SK-N-MC (cell line): ENCODE results near the gene CUX1.
"Not testable (repeated sequence)": the region's sequence is repeated elsewhere in the genome, so short reads cannot be mapped to it uniquely, and the experiment has no call there.

Source experiments
- DNase-seq: peaks from one replicate; pipeline ENCODE4 v3.0.0-alpha.2; 2011; ENCODE audit warnings: low read depth, low spot score
- H3K27ac ChIP-seq: fragments of 200-600 bp; sonication (generic); 2 replicates; pipeline ENCODE4 v1.5.1; 2016; ENCODE audit warnings: mixed run types
- H3K36me3 ChIP-seq: fragments of 200-600 bp; sonication (generic); 2 replicates; pipeline ENCODE4 v1.6.1; 2017; ENCODE audit warnings: antibody characterized with exemption, low read length, mixed read lengths; ENCODE audit not compliant: insufficient read depth
- H3K4me3 ChIP-seq: fragments of 200-600 bp; sonication (generic); 2 replicates; pipeline ENCODE4 v1.5.1; 2016
- H3K9ac ChIP-seq: fragments of 200-600 bp; sonication (generic); 2 replicates; pipeline ENCODE4 v1.8.0; 2017; ENCODE audit warnings: mixed run types, mixed read lengths; ENCODE audit not compliant: insufficient read length
- H3K9me3 ChIP-seq: fragments of 200-600 bp; sonication (generic); 2 replicates; pipeline ENCODE4 v1.6.1; 2017; ENCODE audit warnings: low read depth, mild to moderate bottlenecking, antibody characterized with exemption, low read length, moderate library complexity, mixed read lengths
- EZH2 ChIP-seq: fragments of 200-600 bp; sonication (generic); IDR thresholded peaks from one replicate; pipeline ENCODE4 v1.6.1; 2017; ENCODE audit warnings: antibody characterized with exemption
- FOXP2 ChIP-seq: optimal IDR thresholded peaks from 2 replicates; pipeline ENCODE3; 2011; ENCODE audit warnings: mild to moderate bottlenecking, moderate library complexity; ENCODE audit not compliant: insufficient read depth; ENCODE audit errors: extremely low read length, control extremely low read depth
- POLR2AphosphoS5 ChIP-seq: IDR thresholded peaks from 2 replicates; pipeline ENCODE4 v1.6.1; 2012; ENCODE audit warnings: mild to moderate bottlenecking, low read depth, low read length, borderline replicate concordance

Gene CUX1

GRCh38 chr7:102296179-102296438 lies 478.7 kb downstream of the CUX1 start:
- TF ChIP-seq POLR2AphosphoS5 (no peak), EZH2 (no peak), FOXP2 (no peak)
- Histone ChIP-seq H3K27ac (no peak overlapping the region), H3K9me3 (no peaks in the 10 kb centered on the region), H3K4me3 (no peak overlapping the region), H3K36me3 (no peaks in the 10 kb centered on the region), H3K9ac (no peak overlapping the region)
- DNase-seq = no peak

GRCh38 chr7:102296514-102296913 lies 479.1 kb downstream of the CUX1 start:
- DNase-seq = no peak
- Histone ChIP-seq H3K9me3 (no peaks in the 10 kb centered on the region), H3K9ac (no peak overlapping the region), H3K36me3 (no peaks in the 10 kb centered on the region), H3K27ac (no peak overlapping the region), H3K4me3 (no peak overlapping the region)
- no peak for TF ChIP-seq EZH2
- TF ChIP-seq POLR2AphosphoS5 = no peak
- TF ChIP-seq FOXP2 = no peak

- DNase-seq = no peak
- no peak overlapping the region for H3K9ac ChIP-seq
- H3K36me3 ChIP-seq = no peaks in the 10 kb centered on the region
- TF ChIP-seq POLR2AphosphoS5 (no peak), FOXP2 (no peak), EZH2 (no peak)
- no peak overlapping the region for H3K4me3 ChIP-seq
- H3K27ac ChIP-seq = no peak overlapping the region
- H3K9me3 ChIP-seq = no peaks in the 10 kb centered on the region
These were observed 480.2 kb downstream of the CUX1 start for GRCh38 chr7:102297487-102298218.

GRCh38 chr7:102300643-102301221 lies 483.3 kb downstream of the CUX1 start:
- Histone ChIP-seq H3K9me3 (no peaks in the 10 kb centered on the region), H3K4me3 (no peak overlapping the region), H3K36me3 (no peaks in the 10 kb centered on the region), H3K9ac (no peak overlapping the region), H3K27ac (no peak overlapping the region)
- no peak for TF ChIP-seq FOXP2
- no peak for TF ChIP-seq EZH2
- no peak for TF ChIP-seq POLR2AphosphoS5
- DNase-seq = no peak

GRCh38 chr7:102301367-102301766 lies 483.9 kb downstream of the CUX1 start:
- not testable (repeated sequence) for H3K36me3 ChIP-seq, H3K9me3 ChIP-seq, H3K4me3 ChIP-seq, H3K9ac ChIP-seq, DNase-seq, H3K27ac ChIP-seq

GRCh38 chr7:102302025-102302424 lies 484.6 kb downstream of the CUX1 start:
- DNase-seq = no peak
- Histone ChIP-seq H3K9me3 (no peaks in the 10 kb centered on the region), H3K9ac (no peak overlapping the region), H3K27ac (no peak overlapping the region), H3K4me3 (no peak overlapping the region), H3K36me3 (no peaks in the 10 kb centered on the region)
- TF ChIP-seq EZH2 = no peak
- TF ChIP-seq POLR2AphosphoS5 = no peak
- TF ChIP-seq FOXP2 = no peak

- H3K27ac ChIP-seq = no peak overlapping the region
- no peaks in the 10 kb centered on the region for H3K9me3 ChIP-seq
- no peak overlapping the region for H3K9ac ChIP-seq
- no peaks in the 10 kb centered on the region; the same call in 1 of the 2 replicates for H3K36me3 ChIP-seq
- no peak for TF ChIP-seq EZH2
- no peak for TF ChIP-seq FOXP2
- TF ChIP-seq POLR2AphosphoS5 = no peak
- H3K4me3 ChIP-seq = no peak overlapping the region
- no peak for DNase-seq
These were observed 486.4 kb downstream of the CUX1 start for GRCh38 chr7:102303669-102304422.

GRCh38 chr7:102304668-102305067 lies 487.2 kb downstream of the CUX1 start:
- Histone ChIP-seq H3K9me3 (no peaks in the 10 kb centered on the region), H3K9ac (no peak overlapping the region), H3K4me3 (no peak overlapping the region), H3K36me3 (no peaks in the 10 kb centered on the region; the same call in 1 of the 2 replicates), H3K27ac (no peak overlapping the region)
- no peak for TF ChIP-seq FOXP2
- no peak for TF ChIP-seq POLR2AphosphoS5
- TF ChIP-seq EZH2 = no peak
- DNase-seq = no peak
